ENCODE results near the gene CAND2.
"Not testable (repeated sequence)": the region's sequence is repeated elsewhere in the genome, so short reads cannot be mapped to it uniquely, and the experiment has no call there.

CAND2 gene

DNA sequence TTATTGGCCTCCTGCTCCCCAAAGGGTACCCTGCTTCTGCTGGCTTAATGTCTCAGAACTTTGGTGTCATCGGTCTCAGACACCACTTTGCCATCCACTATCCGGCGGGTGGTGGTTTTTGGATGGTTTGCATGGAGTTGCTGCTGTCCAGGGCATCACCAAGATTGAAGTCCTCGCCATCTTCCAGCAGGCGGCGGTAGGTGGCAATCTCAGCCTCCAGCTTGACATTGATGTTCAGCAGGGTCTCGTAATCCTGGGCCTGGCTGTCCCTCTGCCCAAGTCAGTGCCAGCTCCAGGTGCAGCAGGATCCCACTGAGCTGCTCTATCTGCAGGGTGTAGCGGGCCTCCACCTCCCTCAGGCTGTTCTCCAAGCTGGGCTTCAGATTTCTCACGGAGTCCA lies 9.1 kb upstream of the CAND2 start:
- not testable (repeated sequence) for H3K27me3 ChIP-seq; H3K36me3 ChIP-seq; H3K4me3 ChIP-seq (ENCODE audit: low read depth, low read length); H3K4me1 ChIP-seq; H3K9me3 ChIP-seq
- peak; percentile 58 for DNase-seq
- TF ChIP-seq, protein P1, sequence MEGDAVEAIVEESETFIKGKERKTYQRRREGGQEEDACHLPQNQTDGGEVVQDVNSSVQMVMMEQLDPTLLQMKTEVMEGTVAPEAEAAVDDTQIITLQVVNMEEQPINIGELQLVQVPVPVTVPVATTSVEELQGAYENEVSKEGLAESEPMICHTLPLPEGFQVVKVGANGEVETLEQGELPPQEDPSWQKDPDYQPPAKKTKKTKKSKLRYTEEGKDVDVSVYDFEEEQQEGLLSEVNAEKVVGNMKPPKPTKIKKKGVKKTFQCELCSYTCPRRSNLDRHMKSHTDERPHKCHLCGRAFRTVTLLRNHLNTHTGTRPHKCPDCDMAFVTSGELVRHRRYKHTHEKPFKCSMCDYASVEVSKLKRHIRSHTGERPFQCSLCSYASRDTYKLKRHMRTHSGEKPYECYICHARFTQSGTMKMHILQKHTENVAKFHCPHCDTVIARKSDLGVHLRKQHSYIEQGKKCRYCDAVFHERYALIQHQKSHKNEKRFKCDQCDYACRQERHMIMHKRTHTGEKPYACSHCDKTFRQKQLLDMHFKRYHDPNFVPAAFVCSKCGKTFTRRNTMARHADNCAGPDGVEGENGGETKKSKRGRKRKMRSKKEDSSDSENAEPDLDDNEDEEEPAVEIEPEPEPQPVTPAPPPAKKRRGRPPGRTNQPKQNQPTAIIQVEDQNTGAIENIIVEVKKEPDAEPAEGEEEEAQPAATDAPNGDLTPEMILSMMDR (IDR thresholded peaks at IDR 0.05; ENCODE audit: low read depth, low read length) = peak; percentile 43

DNA sequence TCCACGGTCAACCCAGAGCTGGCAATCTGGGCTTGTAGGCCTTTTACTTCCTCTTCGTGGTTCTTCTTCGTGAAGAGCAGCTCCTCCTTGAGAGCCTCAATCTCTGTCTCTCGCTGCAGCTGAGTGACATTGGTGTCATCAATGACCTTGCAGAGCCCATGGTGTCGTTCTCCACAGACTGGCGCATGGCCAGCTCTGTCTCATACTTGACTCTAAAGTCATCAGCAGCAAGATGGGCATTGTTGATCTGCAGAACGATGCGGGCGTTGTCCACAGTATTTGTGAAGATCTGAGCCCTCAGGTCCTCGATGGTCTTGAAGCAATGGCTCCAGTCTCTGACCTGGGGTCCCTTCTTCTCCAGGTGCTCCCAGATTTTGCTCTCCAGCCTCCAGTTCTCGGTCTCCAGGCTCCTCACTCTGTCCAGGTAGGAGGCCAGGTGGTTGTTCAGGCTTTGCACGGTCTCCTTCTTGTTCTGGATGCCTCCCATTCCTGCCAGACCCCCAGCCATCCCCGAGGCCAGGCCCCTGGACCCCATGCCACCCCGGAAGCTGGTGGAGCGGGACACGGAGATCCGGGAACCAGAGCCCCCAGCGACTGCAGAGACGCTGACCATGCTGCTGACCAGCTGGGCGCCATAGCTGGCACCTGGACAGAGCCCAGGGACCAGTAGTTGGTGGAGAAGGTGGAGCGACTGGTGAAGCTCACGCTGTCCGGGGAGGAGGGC lies 8.4 kb upstream of the CAND2 start:
- not testable (repeated sequence) for H3K9me3 ChIP-seq; H3K36me3 ChIP-seq; H3K4me1 ChIP-seq; H3K4me3 ChIP-seq (ENCODE audit: low read depth, low read length); H3K27me3 ChIP-seq; DNase-seq

DNA sequence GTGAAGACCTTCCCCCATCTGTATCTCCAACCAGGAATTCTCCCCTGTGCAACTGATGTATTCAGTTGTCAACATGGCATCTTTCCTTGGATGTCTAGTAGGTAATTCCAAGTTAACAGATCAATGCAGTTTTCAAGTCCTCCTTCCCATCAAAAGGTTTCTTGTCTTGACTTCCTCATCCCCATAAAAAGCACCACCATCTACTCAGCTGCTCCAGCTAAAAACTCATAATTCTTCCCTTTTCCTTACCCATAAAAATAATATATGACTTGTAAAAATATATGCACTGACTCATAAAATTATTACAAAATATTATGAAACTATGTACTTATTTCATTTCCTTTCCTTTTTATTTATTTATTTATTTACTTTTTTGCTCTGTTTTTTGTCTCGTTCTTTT lies 5.0 kb upstream of the CAND2 start:
- no peaks in the 10 kb centered on the region for H3K4me1 ChIP-seq
- DNase-seq = no peak
- no peaks in the 10 kb centered on the region for H3K36me3 ChIP-seq
- no peaks in the 10 kb centered on the region for H3K27me3 ChIP-seq
- H3K9me3 ChIP-seq = no peaks in the 10 kb centered on the region
- TF ChIP-seq, protein P1 (IDR thresholded peaks at IDR 0.05; ENCODE audit: low read depth, low read length) = no peak
- no peak overlapping the region for H3K4me3 ChIP-seq (ENCODE audit: low read depth, low read length)

DNA sequence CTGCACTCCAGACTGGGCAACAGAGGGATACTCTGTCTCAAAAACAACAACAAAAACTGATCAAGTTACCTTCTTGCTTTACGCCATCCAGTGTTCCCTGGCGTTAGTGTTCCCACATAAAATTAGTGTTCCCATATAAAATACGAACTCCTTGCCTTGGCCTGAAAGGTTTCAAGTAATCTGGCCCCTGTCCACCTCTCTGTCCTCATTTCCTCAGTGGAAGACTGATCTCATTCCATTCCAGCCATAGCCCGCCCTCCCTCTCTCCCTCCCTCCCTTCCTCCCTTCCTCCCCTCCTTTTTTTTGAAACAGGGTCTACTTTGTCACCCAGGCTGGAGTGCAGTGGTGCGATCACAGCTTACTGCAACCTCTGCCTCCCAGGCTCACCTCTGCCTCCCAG lies 2.8 kb upstream of the CAND2 start:
- no peak for DNase-seq
- Histone ChIP-seq H3K27me3 (no peaks in the 10 kb centered on the region), H3K36me3 (no peaks in the 10 kb centered on the region), H3K4me1 (no peaks in the 10 kb centered on the region), H3K4me3 (ENCODE audit: low read depth, low read length) (no peak overlapping the region), H3K9me3 (no peaks in the 10 kb centered on the region)
- TF ChIP-seq, protein P1 (IDR thresholded peaks at IDR 0.05; ENCODE audit: low read depth, low read length) = no peak

DNA sequence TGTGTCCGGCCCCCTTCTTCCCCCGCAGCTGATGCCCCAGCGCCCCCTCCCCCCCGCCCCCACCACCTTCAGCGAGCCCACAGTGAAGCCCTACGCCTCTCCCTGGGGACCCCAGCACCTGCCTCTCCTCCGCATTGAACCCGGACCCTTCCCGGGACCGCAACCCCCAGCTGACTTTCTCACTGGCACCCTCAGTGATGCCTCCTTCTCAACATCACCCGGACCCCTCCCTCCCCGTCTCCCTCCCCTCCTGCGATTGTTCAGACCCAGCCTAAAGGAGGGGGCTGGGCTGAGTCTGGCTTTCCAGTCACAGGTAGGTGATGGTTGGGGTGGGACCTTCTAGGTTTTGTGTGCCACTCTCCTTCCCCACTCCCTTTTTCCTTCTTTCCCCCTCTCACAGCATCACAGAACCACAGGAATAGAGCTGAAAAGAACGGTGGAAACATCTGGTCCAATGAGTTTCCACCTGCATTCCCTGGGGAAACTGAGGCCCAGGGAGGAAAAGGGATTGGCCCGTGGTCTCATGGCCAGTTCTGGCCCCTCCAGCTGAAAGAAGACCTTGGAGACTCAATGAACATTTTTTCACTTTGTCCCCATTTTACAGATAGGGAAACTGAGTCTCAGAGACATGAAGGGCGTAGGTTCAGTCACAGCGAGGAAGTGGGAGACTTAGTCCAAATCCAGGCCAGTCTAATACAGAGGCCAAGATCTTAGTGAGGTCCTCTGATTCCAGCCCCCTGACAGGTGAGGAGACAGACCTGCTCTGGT lies 828 bp downstream of the CAND2 start:
- H3K4me3 ChIP-seq (ENCODE audit: low read depth, low read length) = peak overlapping the region; percentile 62; the same call in 1 of the 2 replicates
- DNase-seq = no peak
- no peaks in the 10 kb centered on the region for H3K9me3 ChIP-seq
- TF ChIP-seq, protein P1 (IDR thresholded peaks at IDR 0.05; ENCODE audit: low read depth, low read length) = no peak
- H3K27me3 ChIP-seq = no peaks in the 10 kb centered on the region
- no peaks in the 10 kb centered on the region for H3K36me3 ChIP-seq
- no peaks in the 10 kb centered on the region for H3K4me1 ChIP-seq

DNA sequence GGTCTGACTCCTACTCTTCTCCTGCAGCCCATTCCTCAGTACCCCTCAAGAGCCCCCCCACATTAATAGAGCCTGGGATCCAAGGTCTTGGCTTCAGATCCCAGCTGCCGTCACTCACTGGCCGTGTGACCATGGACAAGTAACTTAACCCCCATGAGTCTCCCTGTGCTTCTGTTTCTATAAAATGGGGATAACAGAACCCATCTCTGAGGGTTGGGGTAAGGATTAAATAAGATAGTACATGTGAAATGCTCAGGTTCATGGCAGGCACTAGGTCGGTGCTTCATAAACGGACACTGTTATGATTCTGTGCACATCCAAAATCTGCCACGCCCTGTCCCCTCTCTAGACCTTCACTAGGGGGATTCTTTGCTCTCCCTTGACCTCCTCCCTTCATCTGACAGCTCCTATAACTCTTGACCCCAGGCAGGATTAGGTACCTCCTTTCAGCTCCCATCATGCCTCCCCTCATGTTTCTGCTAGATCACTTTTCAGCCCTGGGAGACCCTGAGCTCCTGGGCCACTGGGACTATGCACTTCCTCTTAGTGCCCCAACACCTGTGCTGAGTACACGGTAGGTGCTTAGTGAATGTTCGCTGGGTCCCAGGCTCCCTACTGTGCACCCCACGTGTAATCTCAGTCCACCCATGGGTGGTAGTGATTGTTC lies 1.5 kb downstream of the CAND2 start:
- no peaks in the 10 kb centered on the region for H3K36me3 ChIP-seq
- H3K27me3 ChIP-seq = no peaks in the 10 kb centered on the region
- H3K4me1 ChIP-seq = no peaks in the 10 kb centered on the region
- H3K9me3 ChIP-seq = no peaks in the 10 kb centered on the region
- TF ChIP-seq, protein P1 (IDR thresholded peaks at IDR 0.05; ENCODE audit: low read depth, low read length) = no peak
- H3K4me3 ChIP-seq (ENCODE audit: low read depth, low read length) = no peak overlapping the region
- no peak for DNase-seq
